ENCODE results near the gene CFTR.
"Not testable (repeated sequence)": the region's sequence is repeated elsewhere in the genome, so short reads cannot be mapped to it uniquely, and the experiment has no call there.

Gene CFTR

DNA sequence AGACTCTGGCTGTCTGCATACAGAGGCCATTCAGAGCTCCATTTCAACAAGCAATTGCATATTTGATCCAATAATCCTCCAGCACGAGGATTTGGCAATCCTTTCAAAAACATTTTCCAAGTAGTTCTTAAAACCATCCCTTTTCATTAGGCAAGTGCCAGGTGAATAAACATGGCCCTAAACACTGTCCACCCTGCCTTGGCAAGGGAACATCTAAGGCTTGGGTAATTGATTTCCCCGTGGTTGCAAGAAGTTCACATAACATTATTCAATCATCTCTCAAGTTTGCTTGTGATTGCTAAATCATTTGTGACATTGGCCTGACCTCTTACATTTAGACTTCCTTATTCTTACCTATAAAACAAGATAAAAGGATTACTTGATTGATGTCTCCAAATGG is 218.2 kb downstream of the CFTR start:
- H3K9me3 ChIP-seq: no peaks in the 10 kb centered on the region
- no peak overlapping the region for H3K27ac ChIP-seq
- no peaks in the 10 kb centered on the region for H3K4me1 ChIP-seq
- intact Hi-C loops (cut with DNase I; ENCODE audit: low total_unique reads): no loop called here
- no peaks in the 10 kb centered on the region for H3K36me3 ChIP-seq
- H3K4me3 ChIP-seq: no peak overlapping the region
- TF ChIP-seq, protein P1, sequence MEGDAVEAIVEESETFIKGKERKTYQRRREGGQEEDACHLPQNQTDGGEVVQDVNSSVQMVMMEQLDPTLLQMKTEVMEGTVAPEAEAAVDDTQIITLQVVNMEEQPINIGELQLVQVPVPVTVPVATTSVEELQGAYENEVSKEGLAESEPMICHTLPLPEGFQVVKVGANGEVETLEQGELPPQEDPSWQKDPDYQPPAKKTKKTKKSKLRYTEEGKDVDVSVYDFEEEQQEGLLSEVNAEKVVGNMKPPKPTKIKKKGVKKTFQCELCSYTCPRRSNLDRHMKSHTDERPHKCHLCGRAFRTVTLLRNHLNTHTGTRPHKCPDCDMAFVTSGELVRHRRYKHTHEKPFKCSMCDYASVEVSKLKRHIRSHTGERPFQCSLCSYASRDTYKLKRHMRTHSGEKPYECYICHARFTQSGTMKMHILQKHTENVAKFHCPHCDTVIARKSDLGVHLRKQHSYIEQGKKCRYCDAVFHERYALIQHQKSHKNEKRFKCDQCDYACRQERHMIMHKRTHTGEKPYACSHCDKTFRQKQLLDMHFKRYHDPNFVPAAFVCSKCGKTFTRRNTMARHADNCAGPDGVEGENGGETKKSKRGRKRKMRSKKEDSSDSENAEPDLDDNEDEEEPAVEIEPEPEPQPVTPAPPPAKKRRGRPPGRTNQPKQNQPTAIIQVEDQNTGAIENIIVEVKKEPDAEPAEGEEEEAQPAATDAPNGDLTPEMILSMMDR (IDR thresholded peaks at IDR 0.05): no peak
- no peak for DNase-seq
- no peaks in the 10 kb centered on the region for H3K27me3 ChIP-seq

DNA sequence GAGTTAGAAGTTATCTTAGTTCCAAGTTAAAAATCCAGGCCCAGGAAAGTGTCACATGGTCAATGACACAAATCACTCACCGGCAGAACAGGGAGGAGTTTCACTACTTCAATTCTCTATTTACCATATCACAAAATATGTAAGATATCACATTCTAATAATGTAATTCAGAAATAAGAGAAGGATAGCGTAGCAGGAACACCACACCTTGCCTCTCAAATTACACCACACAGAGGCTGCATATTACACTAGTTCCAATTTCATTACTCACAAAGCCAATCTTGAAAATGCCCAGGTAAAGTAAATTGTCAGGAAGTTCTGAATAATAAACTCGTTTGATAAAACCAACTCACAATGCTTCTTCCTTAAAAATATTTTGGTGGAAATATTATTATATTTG is 224.2 kb downstream of the CFTR start:
- Histone ChIP-seq H3K27ac (no peak overlapping the region), H3K4me3 (no peak overlapping the region), H3K9me3 (no peaks in the 10 kb centered on the region), H3K36me3 (no peaks in the 10 kb centered on the region), H3K27me3 (no peaks in the 10 kb centered on the region), H3K4me1 (no peaks in the 10 kb centered on the region)
- DNase-seq: no peak
- TF ChIP-seq, protein P1 (IDR thresholded peaks at IDR 0.05): no peak
- intact Hi-C loops (cut with DNase I; ENCODE audit: low total_unique reads): no loop called here

DNA sequence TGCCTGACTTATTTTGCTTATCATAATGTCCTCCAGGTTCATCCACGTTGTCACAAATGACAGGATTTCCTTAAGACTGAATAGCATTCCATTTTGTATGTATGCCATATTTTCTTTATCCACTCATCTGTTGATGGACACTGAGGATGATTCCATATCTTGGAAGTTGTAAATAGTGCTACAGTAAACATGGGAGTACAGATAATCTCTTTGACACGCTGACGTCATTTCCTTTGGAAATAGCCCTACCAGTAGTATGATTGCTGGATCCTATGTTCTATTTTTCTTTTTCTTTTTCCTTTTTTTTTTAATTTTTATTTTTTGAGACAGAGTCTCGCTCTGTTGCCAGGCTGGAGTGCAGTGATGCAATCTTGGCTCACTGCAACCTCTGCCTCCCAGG is 225.8 kb downstream of the CFTR start:
- Histone ChIP-seq H3K4me1 (no peaks in the 10 kb centered on the region), H3K36me3 (no peaks in the 10 kb centered on the region), H3K27ac (no peak overlapping the region), H3K9me3 (no peaks in the 10 kb centered on the region), H3K4me3 (no peak overlapping the region), H3K27me3 (no peaks in the 10 kb centered on the region)
- DNase-seq: no peak
- intact Hi-C loops (cut with DNase I; ENCODE audit: low total_unique reads): no loop called here
- TF ChIP-seq, protein P1 (IDR thresholded peaks at IDR 0.05): no peak

DNA sequence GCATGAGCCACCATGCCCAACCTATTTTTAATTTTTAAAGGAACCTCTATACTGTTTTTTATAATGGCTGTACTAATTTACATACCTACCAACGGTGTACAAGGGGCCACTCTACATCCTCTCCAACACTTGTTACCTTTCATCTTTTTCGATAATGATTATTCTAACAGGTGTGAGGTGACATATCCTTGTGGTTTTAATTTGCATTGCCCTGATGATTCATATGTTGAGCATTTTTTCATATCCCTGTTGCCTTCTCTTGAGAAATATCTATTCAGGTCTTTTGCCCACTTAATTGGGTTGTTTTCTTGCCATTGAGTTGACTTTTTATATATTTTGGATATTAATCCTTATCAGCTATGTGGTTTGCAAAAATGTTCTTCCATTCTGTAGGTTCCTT is 226.4 kb downstream of the CFTR start:
- no peaks in the 10 kb centered on the region for H3K4me1 ChIP-seq
- TF ChIP-seq, protein P1 (IDR thresholded peaks at IDR 0.05): no peak
- H3K27me3 ChIP-seq: no peaks in the 10 kb centered on the region
- intact Hi-C loops (cut with DNase I; ENCODE audit: low total_unique reads): no loop called here
- peaks cover 0 to under 1% (median 0%) of the 10 kb centered on the region in 3 donors for H3K36me3 ChIP-seq
- DNase-seq: no peak
- H3K4me3 ChIP-seq: no peak overlapping the region
- H3K9me3 ChIP-seq: no peaks in the 10 kb centered on the region
- no peak overlapping the region for H3K27ac ChIP-seq

DNA sequence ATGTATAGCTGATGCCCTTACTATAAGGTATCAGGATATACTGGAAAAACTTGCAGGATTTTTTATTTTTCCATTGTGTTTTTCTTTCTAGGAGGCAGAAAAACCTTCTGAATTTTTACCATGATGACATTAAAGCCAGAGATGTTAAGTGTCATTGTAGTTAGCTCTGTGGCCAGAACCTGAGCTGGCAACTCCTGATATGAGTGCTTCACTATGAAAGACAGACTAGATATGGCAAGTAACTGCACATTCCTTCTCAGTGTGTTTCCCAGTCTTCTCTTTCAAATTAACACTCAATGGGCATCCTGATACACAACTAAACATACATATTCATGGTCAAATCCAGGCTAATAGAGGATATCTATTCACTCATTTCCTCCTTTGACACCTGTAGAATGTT is 227.3 kb downstream of the CFTR start:
- peaks cover 0 to 5% (median 0%) of the 10 kb centered on the region in 3 donors for H3K36me3 ChIP-seq
- intact Hi-C loops (cut with DNase I; ENCODE audit: low total_unique reads): no loop called here
- no peaks in the 10 kb centered on the region for H3K4me1 ChIP-seq
- H3K9me3 ChIP-seq: no peaks in the 10 kb centered on the region
- H3K4me3 ChIP-seq: no peak overlapping the region
- no peak for DNase-seq
- no peaks in the 10 kb centered on the region for H3K27me3 ChIP-seq
- TF ChIP-seq, protein P1 (IDR thresholded peaks at IDR 0.05): no peak
- H3K27ac ChIP-seq: no peak overlapping the region

DNA sequence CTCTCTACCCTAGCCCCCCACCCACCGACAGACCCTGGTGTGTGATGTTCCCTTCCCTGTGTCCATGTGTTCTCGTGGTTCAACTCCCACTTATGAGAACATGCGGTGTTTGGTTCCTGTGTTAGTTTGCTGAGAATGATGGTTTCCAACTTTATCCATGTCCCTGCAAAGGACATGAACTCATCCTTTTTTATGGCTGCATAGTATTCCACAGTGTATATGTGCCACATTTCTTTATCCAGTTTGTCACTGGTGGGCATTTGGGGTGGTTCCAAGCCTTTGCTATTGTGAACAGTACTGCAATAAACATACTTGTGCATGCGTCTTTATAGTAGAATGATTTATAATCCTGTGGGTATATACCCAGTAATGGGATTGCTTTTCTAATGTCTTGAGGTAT is 228.3 kb downstream of the CFTR start:
- H3K27me3 ChIP-seq; H3K9me3 ChIP-seq; intact Hi-C loops (cut with DNase I; ENCODE audit: low total_unique reads); H3K27ac ChIP-seq; H3K4me1 ChIP-seq; DNase-seq; H3K4me3 ChIP-seq; H3K36me3 ChIP-seq: not testable (repeated sequence)
